ENCODE results near the gene SMPD1.
A peak's percentile ranks its signal among the peaks of the same experiment; 100 is the strongest.

SMPD1 gene

GRCh38 chr11:6417907-6418556 lies 27.8 kb downstream of the SMPD1 start:
- DNase-seq: no peak

- DNase-seq: no peak
Measured at GRCh38 chr11:6418557-6419008, 28.3 kb downstream of the SMPD1 start.

GRCh38 chr11:6419009-6419631 lies 28.8 kb downstream of the SMPD1 start, which contains the start of gene APBB1:
TSS of gene APBB1 (minus strand) at chr11:6419094. CDS start at chr11:6411347, 7,747 bp downstream.
- peak; percentile 54 for DNase-seq

- DNase-seq: no peak
Measured at GRCh38 chr11:6420677-6421076, 30.4 kb downstream of the SMPD1 start.

- DNase-seq: no peak
Measured at GRCh38 chr11:6427516-6427915, 37.2 kb downstream of the SMPD1 start.

- peak; percentile 44 for DNase-seq
Measured at GRCh38 chr11:6431861-6432260, 41.6 kb downstream of the SMPD1 start.

GRCh38 chr11:6433998-6434660 lies 43.9 kb downstream of the SMPD1 start:
- no peak for DNase-seq

GRCh38 chr11:6437423-6437822 lies 47.1 kb downstream of the SMPD1 start:
- DNase-seq: no peak

- no peak for DNase-seq
Measured at GRCh38 chr11:6437993-6438392, 47.7 kb downstream of the SMPD1 start.

GRCh38 chr11:6438979-6439571 lies 48.8 kb downstream of the SMPD1 start:
- DNase-seq: peak; percentile 56

GRCh38 chr11:6440906-6441358 lies 50.7 kb downstream of the SMPD1 start, which contains the start of gene HPX:
TSS of gene HPX (minus strand) at chr11:6440987. CDS start at chr11:6440963, 24 bp downstream.
- DNase-seq: no peak

GRCh38 chr11:6442441-6442840 lies 52.2 kb downstream of the SMPD1 start:
- DNase-seq: no peak

GRCh38 chr11:6443269-6444003 lies 53.2 kb downstream of the SMPD1 start:
- peak; percentile 29 for DNase-seq
